ENCODE measurements around the gene CRHR2. TPM values are rescaled to one million over a fixed set of nuclear protein-coding genes. Genes with fewer than 3 reads are reported as not detected.

Gene CRHR2
- total RNA-seq, result not detected

GRCh38 chr7:30682212-30683083 lies at the start of gene CRHR2:
Gene CRHR2 (minus strand): TSS chr7:30682456. CDS start chr7:30682280, 176 bp downstream.
- peaks cover 7% of the 10 kb centered on the region for H3K4me1 Mint-ChIP-seq
- no peak within 1 kb of the TSS for H3K27ac Mint-ChIP-seq
- CTCF ChIA-PET, result interaction anchor here (0.5 to 2.3 kb wide), 4 partner anchors 24 to 490 kb away, joined by 3 to 14 read pairs (median 6); no protein-coding TSS in a partner anchor
- H3K4me3 Mint-ChIP-seq, result peak within 1 kb of the TSS; percentile 46
- H3K27me3 Mint-ChIP-seq, result peaks cover 42% of the 10 kb centered on the region
- H3K36me3 Mint-ChIP-seq (ENCODE audit: low read depth), result no peaks in the 10 kb centered on the region
- POLR2A ChIA-PET, result interaction anchor here (0.6 to 1.2 kb wide), 4 partner anchors 15 to 204 kb away, joined by 3 read pairs; partner anchors contain the start of gene NOD1
- H3K9me3 Mint-ChIP-seq (ENCODE audit: low read depth), result no peaks in the 10 kb centered on the region
- intact Hi-C loops (cut with DNase I, micrococcal nuclease), result loop anchor here (1.0 to 5.0 kb wide), 2 partner anchors 56 to 60 kb away; no protein-coding TSS in a partner anchor
- ATAC-seq, result peak; percentile 90
- DNase-seq, result peak; percentile 61

- ATAC-seq, result no peak
- intact Hi-C loops (cut with DNase I, micrococcal nuclease), result no loop called here
Measured at GRCh38 chr7:30731581-30731980, 49.3 kb upstream of the CRHR2 start.

GRCh38 chr7:30730996-30731395 lies 48.7 kb upstream of the CRHR2 start:
- Mint-ChIP-seq H3K4me3 (no peak overlapping the region), H3K27me3 (no peaks in the 10 kb centered on the region), H3K9me3 (ENCODE audit: low read depth) (no peaks in the 10 kb centered on the region), H3K36me3 (ENCODE audit: low read depth) (no peaks in the 10 kb centered on the region), H3K4me1 (peaks cover 58% of the 10 kb centered on the region), H3K27ac (no peak overlapping the region)
- ATAC-seq, result no peak
- intact Hi-C loops (cut with DNase I, micrococcal nuclease), result no loop called here
- CTCF ChIA-PET, result interaction anchor here (0.7 to 6.6 kb wide), 2 partner anchors 9 to 167 kb away, joined by 3 to 39 read pairs; no protein-coding TSS in a partner anchor
- POLR2A ChIA-PET, result no interaction called here
- no peak for DNase-seq

More at GRCh38 chr7:30731581-30731980, 49.3 kb upstream of the CRHR2 start:
- ChIA-PET POLR2A (no interaction called here), CTCF (interaction anchor here (0.7 to 6.6 kb wide), 2 partner anchors 9 to 167 kb away, joined by 3 to 39 read pairs; no protein-coding TSS in a partner anchor)
- no peaks in the 10 kb centered on the region for H3K36me3 Mint-ChIP-seq (ENCODE audit: low read depth)
- H3K4me1 Mint-ChIP-seq, result peaks cover 52% of the 10 kb centered on the region
- H3K27ac Mint-ChIP-seq, result no peak overlapping the region
- no peaks in the 10 kb centered on the region for H3K9me3 Mint-ChIP-seq (ENCODE audit: low read depth)
- no peaks in the 10 kb centered on the region for H3K27me3 Mint-ChIP-seq
- no peak for DNase-seq
- no peak overlapping the region for H3K4me3 Mint-ChIP-seq

- Mint-ChIP-seq H3K27me3 (no peaks in the 10 kb centered on the region), H3K9me3 (ENCODE audit: low read depth) (no peaks in the 10 kb centered on the region), H3K4me3 (no peak overlapping the region), H3K27ac (no peak overlapping the region), H3K36me3 (ENCODE audit: low read depth) (no peaks in the 10 kb centered on the region), H3K4me1 (peaks cover 62% of the 10 kb centered on the region)
- POLR2A ChIA-PET, result no interaction called here
- intact Hi-C loops (cut with DNase I, micrococcal nuclease), result no loop called here
- ATAC-seq, result no peak
- DNase-seq, result no peak
- CTCF ChIA-PET, result interaction anchor here (6.6 kb wide), 1 partner anchor 10 kb away, joined by 39 read pairs; no protein-coding TSS in a partner anchor
Measured at GRCh38 chr7:30730097-30730496, 47.8 kb upstream of the CRHR2 start.

- Mint-ChIP-seq H3K36me3 (ENCODE audit: low read depth) (no peaks in the 10 kb centered on the region), H3K4me3 (no peak overlapping the region), H3K9me3 (ENCODE audit: low read depth) (no peaks in the 10 kb centered on the region), H3K4me1 (peaks cover 60% of the 10 kb centered on the region), H3K27me3 (no peaks in the 10 kb centered on the region), H3K27ac (no peak overlapping the region)
- no peak for ATAC-seq
- ChIA-PET POLR2A (no interaction called here), CTCF (interaction anchor here (6.6 kb wide), 1 partner anchor 11 kb away, joined by 39 read pairs; no protein-coding TSS in a partner anchor)
- no peak for DNase-seq
- intact Hi-C loops (cut with DNase I, micrococcal nuclease), result loop anchor here in 1 of 2 experiments (5.0 kb wide), 1 partner anchor 1768 kb away; the partner anchor contains the start of gene AVL9
Measured at GRCh38 chr7:30729642-30730041, 47.4 kb upstream of the CRHR2 start.

- no peak overlapping the region for H3K4me3 Mint-ChIP-seq
- peak overlapping the region; percentile 38 for H3K27ac Mint-ChIP-seq
- H3K9me3 Mint-ChIP-seq (ENCODE audit: low read depth), result no peaks in the 10 kb centered on the region
- no peaks in the 10 kb centered on the region for H3K36me3 Mint-ChIP-seq (ENCODE audit: low read depth)
- no peak for ATAC-seq
- ChIA-PET CTCF (interaction anchor here (6.6 kb wide), 1 partner anchor 12 kb away, joined by 39 read pairs; no protein-coding TSS in a partner anchor), POLR2A (no interaction called here)
- no peak for DNase-seq
- H3K27me3 Mint-ChIP-seq, result no peaks in the 10 kb centered on the region
- intact Hi-C loops (cut with DNase I, micrococcal nuclease), result loop anchor here in 1 of 2 experiments (5.0 kb wide), 1 partner anchor 1769 kb away; the partner anchor contains the start of gene AVL9
- H3K4me1 Mint-ChIP-seq, result peaks cover 60% of the 10 kb centered on the region
Measured at GRCh38 chr7:30728591-30729100, 46.4 kb upstream of the CRHR2 start.

- DNase-seq (peak; percentile 69), ATAC-seq (peak; percentile 89)
- H3K27ac Mint-ChIP-seq, result peak overlapping the region; percentile 92
- peaks cover 60% of the 10 kb centered on the region for H3K4me1 Mint-ChIP-seq
- POLR2A ChIA-PET, result interaction anchor here (1.1 kb wide), 1 partner anchor 46 kb away, joined by 6 read pairs; no protein-coding TSS in a partner anchor
- peak overlapping the region; percentile 68 for H3K4me3 Mint-ChIP-seq
- intact Hi-C loops (cut with DNase I, micrococcal nuclease), result loop anchor here in 1 of 2 experiments (1.0 to 5.0 kb wide), 2 partner anchors 44 to 1770 kb away; partner anchors contain the start of genes AVL9 and MINDY4
- H3K9me3 Mint-ChIP-seq (ENCODE audit: low read depth), result no peaks in the 10 kb centered on the region
- CTCF ChIA-PET, result interaction anchor here (1.0 to 6.6 kb wide), 5 partner anchors 10 to 163 kb away, joined by 3 to 39 read pairs (median 5); no protein-coding TSS in a partner anchor
- no peaks in the 10 kb centered on the region for H3K36me3 Mint-ChIP-seq (ENCODE audit: low read depth)
- H3K27me3 Mint-ChIP-seq, result no peaks in the 10 kb centered on the region
Measured at GRCh38 chr7:30727061-30727945, 45.0 kb upstream of the CRHR2 start.

GRCh38 chr7:30726296-30727006 lies 44.2 kb upstream of the CRHR2 start:
- DNase-seq (peak; percentile 43), ATAC-seq (peak; percentile 10)
- Mint-ChIP-seq H3K4me1 (peaks cover 53% of the 10 kb centered on the region), H3K36me3 (ENCODE audit: low read depth) (no peaks in the 10 kb centered on the region), H3K9me3 (ENCODE audit: low read depth) (no peaks in the 10 kb centered on the region), H3K27ac (peak overlapping the region; percentile 92), H3K4me3 (peak overlapping the region; percentile 68), H3K27me3 (no peaks in the 10 kb centered on the region)
- intact Hi-C loops (cut with DNase I, micrococcal nuclease), result loop anchor here in 1 of 2 experiments (1.0 to 5.0 kb wide), 2 partner anchors 45 to 1771 kb away; partner anchors contain the start of genes AVL9 and MINDY4
- POLR2A ChIA-PET, result no interaction called here
- CTCF ChIA-PET, result interaction anchor here (0.7 to 6.6 kb wide), 6 partner anchors 10 to 71 kb away, joined by 3 to 39 read pairs (median 4); no protein-coding TSS in a partner anchor

- H3K4me1 Mint-ChIP-seq, result peaks cover 33% of the 10 kb centered on the region
- H3K9me3 Mint-ChIP-seq (ENCODE audit: low read depth), result peaks cover 9% of the 10 kb centered on the region
- ChIA-PET POLR2A (no interaction called here), CTCF (interaction anchor here (0.6 kb wide), 1 partner anchor 55 kb away, joined by 3 read pairs; no protein-coding TSS in a partner anchor)
- intact Hi-C loops (cut with DNase I, micrococcal nuclease), result no loop called here
- H3K4me3 Mint-ChIP-seq, result no peak overlapping the region
- no peak for DNase-seq
- H3K27ac Mint-ChIP-seq, result no peak overlapping the region
- ATAC-seq, result no peak
- no peaks in the 10 kb centered on the region for H3K27me3 Mint-ChIP-seq
- peaks cover 12% of the 10 kb centered on the region for H3K36me3 Mint-ChIP-seq (ENCODE audit: low read depth)
Measured at GRCh38 chr7:30723776-30724175, 41.5 kb upstream of the CRHR2 start.

GRCh38 chr7:30722671-30723070 lies 40.4 kb upstream of the CRHR2 start:
- DNase-seq (no peak), ATAC-seq (no peak)
- intact Hi-C loops (cut with DNase I, micrococcal nuclease), result no loop called here
- ChIA-PET CTCF (no interaction called here), POLR2A (no interaction called here)
- H3K27ac Mint-ChIP-seq, result no peak overlapping the region
- no peak overlapping the region for H3K4me3 Mint-ChIP-seq
- peaks cover 18% of the 10 kb centered on the region for H3K9me3 Mint-ChIP-seq (ENCODE audit: low read depth)
- H3K4me1 Mint-ChIP-seq, result peaks cover 22% of the 10 kb centered on the region
- H3K36me3 Mint-ChIP-seq (ENCODE audit: low read depth), result peaks cover 22% of the 10 kb centered on the region
- H3K27me3 Mint-ChIP-seq, result no peaks in the 10 kb centered on the region
